IPS-11a (cell line): ENCODE results near the gene ZYX.

ENCODE experiments used
- H3K4me3 ChIP-seq: one replicate; pipeline ENCODE4 v1.5.1; 2013; ENCODE audit warnings: low read depth, low read length, control low read depth

Gene ZYX, protein sequence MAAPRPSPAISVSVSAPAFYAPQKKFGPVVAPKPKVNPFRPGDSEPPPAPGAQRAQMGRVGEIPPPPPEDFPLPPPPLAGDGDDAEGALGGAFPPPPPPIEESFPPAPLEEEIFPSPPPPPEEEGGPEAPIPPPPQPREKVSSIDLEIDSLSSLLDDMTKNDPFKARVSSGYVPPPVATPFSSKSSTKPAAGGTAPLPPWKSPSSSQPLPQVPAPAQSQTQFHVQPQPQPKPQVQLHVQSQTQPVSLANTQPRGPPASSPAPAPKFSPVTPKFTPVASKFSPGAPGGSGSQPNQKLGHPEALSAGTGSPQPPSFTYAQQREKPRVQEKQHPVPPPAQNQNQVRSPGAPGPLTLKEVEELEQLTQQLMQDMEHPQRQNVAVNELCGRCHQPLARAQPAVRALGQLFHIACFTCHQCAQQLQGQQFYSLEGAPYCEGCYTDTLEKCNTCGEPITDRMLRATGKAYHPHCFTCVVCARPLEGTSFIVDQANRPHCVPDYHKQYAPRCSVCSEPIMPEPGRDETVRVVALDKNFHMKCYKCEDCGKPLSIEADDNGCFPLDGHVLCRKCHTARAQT

GRCh38 chr7:143380646-143381426 is at the start of gene ZYX:
Gene ZYX, plus strand, starts transcription at chr7:143381345. Its CDS starts 227 bp downstream, at chr7:143381572.
- H3K4me3 ChIP-seq, result peak within 1 kb of the TSS; percentile 77

DNA sequence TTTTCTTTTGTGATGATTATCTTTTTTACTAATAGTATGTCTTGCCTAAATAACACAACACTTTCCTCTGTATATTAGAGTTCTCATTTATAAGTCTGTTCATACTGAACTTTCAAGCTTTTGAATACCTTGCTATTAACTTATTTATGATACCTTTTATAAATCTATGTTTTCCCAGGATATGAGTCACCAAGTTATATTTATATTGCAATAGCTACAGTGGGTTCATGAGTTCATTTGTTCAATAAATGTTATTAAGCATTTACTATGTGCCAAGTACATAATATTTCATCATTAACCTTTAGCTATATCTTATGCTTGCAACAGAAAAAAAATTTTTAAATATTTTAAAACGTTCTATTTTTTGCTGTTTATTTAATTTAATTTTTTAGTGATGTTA is 46.9 kb upstream of the ZYX start:
- no peak overlapping the region for H3K4me3 ChIP-seq

DNA sequence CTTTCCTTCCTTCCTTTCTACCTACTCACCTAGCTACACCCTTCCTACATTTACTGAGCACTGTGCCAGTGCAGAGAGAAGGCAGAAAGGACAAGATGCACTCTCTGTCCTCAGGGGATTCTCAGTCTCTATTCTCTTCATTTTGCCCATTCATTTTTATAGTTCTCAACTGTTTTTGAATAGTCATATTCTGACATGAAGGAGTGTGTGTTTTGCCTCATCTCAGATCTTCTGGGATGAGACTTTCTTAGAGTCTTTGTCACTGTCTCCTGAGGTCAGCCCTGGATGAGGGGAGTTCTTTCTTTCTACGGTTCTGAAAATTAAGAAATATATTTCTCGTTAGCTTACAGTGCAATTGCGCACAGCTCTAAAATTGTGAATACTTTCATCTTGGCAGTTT is 43.9 kb upstream of the ZYX start:
- no peak overlapping the region for H3K4me3 ChIP-seq

DNA sequence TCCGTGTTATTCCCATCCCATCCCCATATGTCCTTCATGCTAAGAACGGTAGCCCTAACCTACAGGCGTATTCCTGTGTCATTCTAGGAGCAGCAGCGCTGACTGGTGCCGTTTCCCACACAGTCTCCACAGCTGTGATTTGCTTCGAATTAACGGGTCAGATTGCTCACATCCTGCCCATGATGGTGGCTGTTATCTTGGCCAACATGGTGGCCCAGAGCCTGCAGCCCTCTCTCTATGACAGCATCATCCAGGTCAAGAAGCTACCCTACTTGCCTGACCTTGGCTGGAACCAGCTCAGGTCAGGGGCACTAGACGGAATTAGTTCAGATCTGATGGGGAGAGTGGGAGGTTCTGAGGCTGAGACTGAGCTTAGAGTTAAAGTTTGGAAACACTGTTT is 39.3 kb upstream of the ZYX start:
- H3K4me3 ChIP-seq, result no peak overlapping the region

- no peak overlapping the region for H3K4me3 ChIP-seq
Measured at GRCh38 chr7:143343596-143343995, 37.5 kb upstream of the ZYX start.

- no peak overlapping the region for H3K4me3 ChIP-seq
Measured at GRCh38 chr7:143345428-143345900, 35.7 kb upstream of the ZYX start.

DNA sequence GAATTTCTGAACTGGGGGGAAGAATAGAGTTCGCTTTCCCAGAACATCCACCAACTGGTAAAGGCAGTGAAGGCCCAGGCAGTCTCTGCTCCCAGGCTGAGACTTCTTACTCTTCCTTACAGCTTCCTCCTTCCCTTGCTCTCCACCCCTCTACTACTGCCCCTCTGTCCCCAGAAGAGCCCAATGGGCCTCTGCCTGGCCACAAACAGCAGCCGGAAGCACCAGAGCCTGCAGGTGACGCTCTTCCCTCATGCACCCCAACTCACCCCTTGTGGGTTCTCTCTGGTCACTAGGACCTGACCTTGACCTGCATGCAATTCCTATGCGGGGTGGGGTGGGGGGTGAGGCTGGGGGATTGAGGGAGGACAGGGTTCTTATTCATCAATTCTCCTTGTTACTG is 35.1 kb upstream of the ZYX start:
- no peak overlapping the region for H3K4me3 ChIP-seq

DNA sequence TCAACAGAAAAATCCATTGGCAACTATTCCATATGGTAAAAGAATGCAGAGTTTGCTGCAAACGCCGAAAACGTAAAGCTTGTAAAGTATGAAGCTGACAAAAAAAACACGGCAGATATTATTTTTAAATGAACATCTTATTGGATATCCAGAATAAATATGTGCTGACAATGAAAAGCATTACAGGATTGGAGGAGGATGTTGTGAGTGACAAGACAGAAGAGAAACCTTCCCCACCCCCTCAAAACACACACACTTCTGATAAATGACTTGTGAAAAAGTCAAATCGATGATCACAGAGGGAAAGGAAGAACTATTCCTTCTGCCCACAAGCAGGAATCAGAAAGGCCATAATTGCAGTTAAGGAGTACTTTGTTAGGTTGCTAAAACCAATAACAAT is 33.2 kb upstream of the ZYX start:
- no peak overlapping the region for H3K4me3 ChIP-seq

GRCh38 chr7:143351060-143351459 is 30.1 kb upstream of the ZYX start:
- no peak overlapping the region for H3K4me3 ChIP-seq

- H3K4me3 ChIP-seq, result no peak overlapping the region
Measured at GRCh38 chr7:143351574-143351973, 29.6 kb upstream of the ZYX start.

DNA sequence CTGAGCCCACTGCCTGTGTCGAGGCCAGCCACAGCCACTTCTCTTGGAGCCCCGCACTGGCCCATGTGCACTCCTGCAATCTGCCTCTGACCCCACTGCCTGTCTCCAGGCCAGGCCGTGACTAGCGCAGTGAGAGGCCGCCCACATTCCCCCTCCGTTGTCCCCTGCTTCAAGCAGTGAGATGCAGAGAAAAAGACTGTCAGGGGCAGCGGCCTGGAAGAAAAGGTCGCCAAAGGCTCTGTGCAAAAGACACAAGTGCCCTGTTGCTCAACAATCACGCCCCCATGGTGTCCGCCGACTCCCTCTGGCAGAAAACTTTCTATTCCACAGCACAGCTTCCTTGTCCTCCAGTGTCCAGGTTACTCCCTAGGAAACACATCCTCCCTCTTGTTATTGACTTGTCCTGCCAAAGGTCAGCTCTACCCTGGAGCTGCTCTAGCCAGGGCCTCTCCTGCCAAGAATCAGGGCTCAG is 28.6 kb upstream of the ZYX start:
- no peak overlapping the region for H3K4me3 ChIP-seq

GRCh38 chr7:143354376-143354775 is 26.8 kb upstream of the ZYX start:
- H3K4me3 ChIP-seq, result no peak overlapping the region

DNA sequence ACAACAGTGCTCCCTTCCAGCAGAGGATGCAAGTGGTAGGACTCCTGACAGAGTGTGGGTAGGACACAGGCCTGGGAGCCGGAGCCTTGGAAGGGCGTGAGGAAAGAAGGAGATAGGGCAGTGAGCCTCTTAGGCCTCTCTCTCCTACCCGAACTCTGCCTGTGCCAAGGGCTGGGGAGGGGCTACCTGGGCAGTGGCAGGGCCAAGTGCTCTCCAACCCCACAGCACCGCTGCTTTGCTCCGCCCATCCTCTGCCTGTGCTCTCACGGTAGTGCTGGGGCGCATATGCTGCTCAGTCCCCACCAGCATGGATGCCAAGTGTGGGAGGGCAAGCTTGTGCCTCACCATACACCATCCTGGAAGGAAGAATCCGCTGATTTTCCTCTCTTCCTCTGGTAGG is 26.2 kb upstream of the ZYX start:
- no peak overlapping the region for H3K4me3 ChIP-seq

- no peak overlapping the region for H3K4me3 ChIP-seq
Measured at GRCh38 chr7:143355450-143356385, 25.4 kb upstream of the ZYX start.

- H3K4me3 ChIP-seq, result no peak overlapping the region
Measured at GRCh38 chr7:143356414-143357050, 24.6 kb upstream of the ZYX start.

GRCh38 chr7:143358626-143359025 is 22.5 kb upstream of the ZYX start:
- H3K4me3 ChIP-seq, result no peak overlapping the region

GRCh38 chr7:143359771-143360353 is 21.3 kb upstream of the ZYX start:
- H3K4me3 ChIP-seq, result no peak overlapping the region

GRCh38 chr7:143360788-143361551 is 20.2 kb upstream of the ZYX start:
- H3K4me3 ChIP-seq, result peak overlapping the region; percentile 70

- H3K4me3 ChIP-seq, result peak overlapping the region; percentile 70
Measured at GRCh38 chr7:143361552-143362130, 19.5 kb upstream of the ZYX start.
